MM.1S (cell line): ENCODE results near the gene ARMCX2.

ENCODE experiments used
- DNase-seq: peaks from one replicate; pipeline ENCODE4 v3.0.0-alpha.2; 2015
- H2AFZ ChIP-seq: fragments of 300-600 bp; sonication (generic); 2 replicates; pipeline ENCODE4 v1.6.0; 2016; ENCODE audit warnings: antibody characterized with exemption, low read length
- H3F3A ChIP-seq: fragments of 300-600 bp; sonication (generic); 2 replicates; pipeline ENCODE4 v1.6.1; 2016; ENCODE audit warnings: mild to moderate bottlenecking, antibody characterized with exemption, low read length, moderate library complexity, mixed read lengths; ENCODE audit not compliant: insufficient read depth
- H3K27ac ChIP-seq: fragments of 300-600 bp; sonication (generic); 2 replicates; pipeline ENCODE4 v1.5.1; 2016; ENCODE audit warnings: mild to moderate bottlenecking, low read length
- H3K27me3 ChIP-seq: fragments of 300-600 bp; sonication (generic); replicated peaks from 2 replicates; pipeline ENCODE4 v1.6.0; 2016; ENCODE audit warnings: low read length; ENCODE audit not compliant: insufficient read depth
- H3K36me3 ChIP-seq: fragments of 300-600 bp; sonication (generic); replicated peaks from 2 replicates; pipeline ENCODE4 v1.6.1; 2016; ENCODE audit warnings: mild to moderate bottlenecking, low read length, mixed read lengths; ENCODE audit not compliant: insufficient read depth
- H3K4me1 ChIP-seq: fragments of 300-600 bp; sonication (generic); 2 replicates; pipeline ENCODE4 v1.6.1; 2016; ENCODE audit warnings: low read length, mixed read lengths
- H3K4me2 ChIP-seq: fragments of 300-600 bp; sonication (generic); 2 replicates; pipeline ENCODE4 v1.6.0; 2016; ENCODE audit warnings: low read depth, low read length
- H3K4me3 ChIP-seq: fragments of 300-600 bp; sonication (generic); 2 replicates; pipeline ENCODE4 v1.5.1; 2016; ENCODE audit warnings: low read length, mixed read lengths
- H3K79me2 ChIP-seq: fragments of 300-600 bp; sonication (generic); 2 replicates; pipeline ENCODE4 v1.6.1; 2016; ENCODE audit warnings: mixed run types, low read length, mixed read lengths
- H3K9ac ChIP-seq: fragments of 300-600 bp; sonication (generic); 2 replicates; pipeline ENCODE4 v1.6.1; 2016; ENCODE audit warnings: low read length, mixed read lengths
- H3K9me2 ChIP-seq: fragments of 300-600 bp; sonication (generic); replicated peaks from 2 replicates; pipeline ENCODE4 v1.6.1; 2016; ENCODE audit warnings: mild to moderate bottlenecking, low read length, mixed read lengths; ENCODE audit not compliant: insufficient read depth
- H3K9me3 ChIP-seq: fragments of 300-600 bp; sonication (generic); replicated peaks from 2 replicates; pipeline ENCODE4 v1.6.1; 2016; ENCODE audit warnings: mild to moderate bottlenecking, low read length, mixed read lengths; ENCODE audit not compliant: insufficient read depth
- H4K20me1 ChIP-seq: fragments of 300-600 bp; sonication (generic); 2 replicates; pipeline ENCODE4 v1.6.1; 2016; ENCODE audit warnings: mild to moderate bottlenecking, low read length, moderate library complexity, mixed read lengths; ENCODE audit not compliant: insufficient read depth
- EZH2 ChIP-seq: fragments of 300-600 bp; sonication (generic); optimal IDR thresholded peaks from 2 replicates; pipeline ENCODE3; 2017; ENCODE audit warnings: low read depth, mild to moderate bottlenecking, antibody characterized with exemption, low read length, mixed read lengths
- EZH2phosphoT487 ChIP-seq: fragments of 300-600 bp; sonication (generic); IDR thresholded peaks from 2 replicates; pipeline ENCODE4 v1.6.1; 2018; ENCODE audit warnings: antibody characterized with exemption, low read length
- TF ChIP-seq, protein P1 (sequence below): fragments of 300-600 bp; sonication (generic); IDR thresholded peaks from 2 replicates; pipeline ENCODE4 v1.5.1; 2016; ENCODE audit warnings: antibody characterized with exemption, low read length, mixed read lengths

The ARMCX2 gene

DNA sequence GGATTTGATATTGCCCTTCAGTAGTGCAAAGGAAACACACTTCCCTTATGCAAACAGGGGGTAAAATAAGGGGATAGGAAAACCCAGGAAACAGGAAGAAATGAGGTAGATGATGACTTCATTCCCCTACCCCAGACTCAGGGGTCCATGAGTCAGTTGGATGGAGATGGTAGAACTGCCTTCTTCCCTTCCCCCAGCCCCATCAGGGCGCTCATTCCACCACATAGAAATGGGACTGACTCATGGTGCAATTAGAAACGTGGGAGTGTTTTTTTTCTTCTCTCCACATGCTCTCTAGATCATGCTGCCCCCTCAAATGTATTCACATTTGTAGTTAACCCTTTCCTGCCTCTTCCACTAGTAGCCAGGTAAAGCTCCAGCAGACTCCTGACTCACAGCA, 23.1 kb upstream of the ARMCX2 start:
- H2AFZ ChIP-seq: no peak overlapping the region
- no peak overlapping the region for H3K4me2 ChIP-seq
- no peak for DNase-seq
- no peaks in the 10 kb centered on the region for H3K79me2 ChIP-seq
- no peaks in the 10 kb centered on the region for H3K27me3 ChIP-seq
- no peak overlapping the region for H3K4me3 ChIP-seq
- TF ChIP-seq EZH2phosphoT487: no peak
- no peak for TF ChIP-seq EZH2
- TF ChIP-seq, protein P1, sequence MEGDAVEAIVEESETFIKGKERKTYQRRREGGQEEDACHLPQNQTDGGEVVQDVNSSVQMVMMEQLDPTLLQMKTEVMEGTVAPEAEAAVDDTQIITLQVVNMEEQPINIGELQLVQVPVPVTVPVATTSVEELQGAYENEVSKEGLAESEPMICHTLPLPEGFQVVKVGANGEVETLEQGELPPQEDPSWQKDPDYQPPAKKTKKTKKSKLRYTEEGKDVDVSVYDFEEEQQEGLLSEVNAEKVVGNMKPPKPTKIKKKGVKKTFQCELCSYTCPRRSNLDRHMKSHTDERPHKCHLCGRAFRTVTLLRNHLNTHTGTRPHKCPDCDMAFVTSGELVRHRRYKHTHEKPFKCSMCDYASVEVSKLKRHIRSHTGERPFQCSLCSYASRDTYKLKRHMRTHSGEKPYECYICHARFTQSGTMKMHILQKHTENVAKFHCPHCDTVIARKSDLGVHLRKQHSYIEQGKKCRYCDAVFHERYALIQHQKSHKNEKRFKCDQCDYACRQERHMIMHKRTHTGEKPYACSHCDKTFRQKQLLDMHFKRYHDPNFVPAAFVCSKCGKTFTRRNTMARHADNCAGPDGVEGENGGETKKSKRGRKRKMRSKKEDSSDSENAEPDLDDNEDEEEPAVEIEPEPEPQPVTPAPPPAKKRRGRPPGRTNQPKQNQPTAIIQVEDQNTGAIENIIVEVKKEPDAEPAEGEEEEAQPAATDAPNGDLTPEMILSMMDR: no peak
- no peak overlapping the region for H3K9ac ChIP-seq
- H3K27ac ChIP-seq: no peak overlapping the region
- no peaks in the 10 kb centered on the region for H3K9me3 ChIP-seq
- H3K4me1 ChIP-seq: peaks cover 3% of the 10 kb centered on the region; the same call in 1 of the 2 replicates
- H3F3A ChIP-seq: no peaks in the 10 kb centered on the region
- no peaks in the 10 kb centered on the region for H3K36me3 ChIP-seq
- no peaks in the 10 kb centered on the region for H4K20me1 ChIP-seq
- H3K9me2 ChIP-seq: no peaks in the 10 kb centered on the region

DNA sequence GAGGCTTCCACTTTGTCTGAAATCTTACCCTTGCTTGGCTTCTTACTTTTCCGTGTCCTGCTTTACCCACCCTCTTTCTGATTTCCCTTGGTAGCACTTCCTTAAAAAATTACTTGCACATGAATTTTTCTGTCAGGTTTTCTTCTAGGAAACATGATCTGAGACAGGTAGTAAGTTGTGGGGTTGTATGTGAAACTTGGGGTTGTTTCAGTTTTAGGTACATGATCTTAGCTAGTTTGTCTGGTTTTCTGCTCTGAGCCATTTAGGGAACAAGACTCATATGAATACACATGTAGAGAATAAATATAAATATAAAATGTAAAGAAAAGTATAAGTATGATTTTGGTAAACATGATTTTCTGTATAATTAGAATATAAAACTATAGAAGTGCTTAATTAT, 17.4 kb upstream of the ARMCX2 start:
- Histone ChIP-seq H3K4me3 (peak overlapping the region; percentile 21; the same call in 1 of the 2 replicates), H3F3A (peaks cover 8% of the 10 kb centered on the region; the same call in 1 of the 2 replicates), H4K20me1 (no peaks in the 10 kb centered on the region), H3K9ac (no peak overlapping the region; the same call in 1 of the 2 replicates), H3K79me2 (no peaks in the 10 kb centered on the region), H3K9me2 (no peaks in the 10 kb centered on the region), H3K27ac (peak overlapping the region; percentile 55; the same call in 1 of the 2 replicates), H3K4me1 (peaks cover 6% of the 10 kb centered on the region; the same call in 1 of the 2 replicates), H3K27me3 (no peaks in the 10 kb centered on the region), H3K4me2 (peak overlapping the region; percentile 51), H3K9me3 (no peaks in the 10 kb centered on the region), H3K36me3 (no peaks in the 10 kb centered on the region), H2AFZ (no peak overlapping the region)
- TF ChIP-seq, protein P1: no peak
- no peak for TF ChIP-seq EZH2phosphoT487
- TF ChIP-seq EZH2: no peak
- peak; percentile 59 for DNase-seq

DNA sequence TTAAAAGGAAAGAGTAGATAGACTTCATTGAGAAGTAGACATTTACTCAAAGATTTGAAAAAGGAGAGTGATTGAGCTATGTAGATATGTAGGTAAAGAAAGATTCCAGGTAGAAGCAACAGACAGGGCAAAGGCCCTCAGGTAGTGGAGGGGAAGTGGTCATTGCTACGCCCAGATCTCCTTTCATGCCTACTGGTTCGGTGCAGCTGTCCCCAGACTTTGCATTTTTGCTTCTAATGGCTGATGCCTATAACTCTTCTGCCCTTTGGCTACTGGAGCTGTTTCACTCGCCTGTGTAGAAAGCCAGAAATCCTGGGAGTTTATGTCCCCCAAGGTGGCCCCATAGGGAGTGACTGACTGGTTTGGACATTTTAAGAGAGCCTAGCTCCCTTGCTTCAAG, 16.9 kb upstream of the ARMCX2 start:
- Histone ChIP-seq H3K27ac (peak overlapping the region; percentile 55; the same call in 1 of the 2 replicates), H3K27me3 (no peaks in the 10 kb centered on the region), H3K79me2 (no peaks in the 10 kb centered on the region), H2AFZ (no peak overlapping the region), H3K36me3 (no peaks in the 10 kb centered on the region), H3K4me1 (peaks cover 6% of the 10 kb centered on the region; the same call in 1 of the 2 replicates), H3K9ac (no peak overlapping the region; the same call in 1 of the 2 replicates), H3K4me2 (peak overlapping the region; percentile 51), H3F3A (peaks cover 8% of the 10 kb centered on the region; the same call in 1 of the 2 replicates), H3K9me2 (no peaks in the 10 kb centered on the region), H4K20me1 (no peaks in the 10 kb centered on the region), H3K4me3 (peak overlapping the region; percentile 21; the same call in 1 of the 2 replicates), H3K9me3 (no peaks in the 10 kb centered on the region)
- no peak for TF ChIP-seq EZH2
- TF ChIP-seq EZH2phosphoT487: no peak
- TF ChIP-seq, protein P1: no peak
- DNase-seq: peak; percentile 31
